Ishikawa (cell line): ENCODE results near the gene MBTPS2.

ENCODE experiments used
- CEBPB ChIP-seq: IDR thresholded peaks from 2 replicates; pipeline ENCODE4 v1.6.1; 2012
- CREB1 ChIP-seq: IDR thresholded peaks from 2 replicates; pipeline ENCODE4 v1.6.1; 2012; ENCODE audit warnings: low read depth
- EGR1 ChIP-seq: IDR thresholded peaks from 2 replicates; pipeline ENCODE4 v1.6.1; 2012
- EP300 ChIP-seq: IDR thresholded peaks from 2 replicates; pipeline ENCODE4 v1.6.1; 2012; ENCODE audit warnings: borderline replicate concordance
- FOXM1 ChIP-seq: IDR thresholded peaks from 2 replicates; pipeline ENCODE4 v1.6.1; 2012; ENCODE audit warnings: low read depth, borderline replicate concordance
- NFIC ChIP-seq: IDR thresholded peaks from 2 replicates; pipeline ENCODE4 v1.6.1; 2012
- RAD21 ChIP-seq: IDR thresholded peaks from 2 replicates; pipeline ENCODE4 v1.6.1; 2012; ENCODE audit warnings: low read depth
- TAF1 ChIP-seq: IDR thresholded peaks from 2 replicates; pipeline ENCODE4 v1.6.1; 2012; ENCODE audit warnings: low read depth, mild to moderate bottlenecking
- TCF12 ChIP-seq: IDR thresholded peaks from 2 replicates; pipeline ENCODE4 v1.6.1; 2012; ENCODE audit warnings: low read depth
- TEAD4 ChIP-seq: IDR thresholded peaks from 2 replicates; pipeline ENCODE4 v1.6.1; 2012
- YY1 ChIP-seq: IDR thresholded peaks from 2 replicates; pipeline ENCODE4 v1.6.1; 2012; ENCODE audit warnings: low read depth
- ZBTB7A ChIP-seq: IDR thresholded peaks from 2 replicates; pipeline ENCODE4 v1.6.1; 2012; ENCODE audit warnings: low read depth
- TF ChIP-seq, protein P1 (sequence below): IDR thresholded peaks from 2 replicates; pipeline ENCODE4 v1.6.1; 2012
- TF ChIP-seq, protein P2 (sequence below): IDR thresholded peaks from 2 replicates; pipeline ENCODE4 v1.6.1; 2012
- TF ChIP-seq, protein P3 (sequence below): IDR thresholded peaks from 2 replicates; pipeline ENCODE4 v1.6.1; 2012; ENCODE audit warnings: low read depth, mild to moderate bottlenecking

The MBTPS2 gene

DNA sequence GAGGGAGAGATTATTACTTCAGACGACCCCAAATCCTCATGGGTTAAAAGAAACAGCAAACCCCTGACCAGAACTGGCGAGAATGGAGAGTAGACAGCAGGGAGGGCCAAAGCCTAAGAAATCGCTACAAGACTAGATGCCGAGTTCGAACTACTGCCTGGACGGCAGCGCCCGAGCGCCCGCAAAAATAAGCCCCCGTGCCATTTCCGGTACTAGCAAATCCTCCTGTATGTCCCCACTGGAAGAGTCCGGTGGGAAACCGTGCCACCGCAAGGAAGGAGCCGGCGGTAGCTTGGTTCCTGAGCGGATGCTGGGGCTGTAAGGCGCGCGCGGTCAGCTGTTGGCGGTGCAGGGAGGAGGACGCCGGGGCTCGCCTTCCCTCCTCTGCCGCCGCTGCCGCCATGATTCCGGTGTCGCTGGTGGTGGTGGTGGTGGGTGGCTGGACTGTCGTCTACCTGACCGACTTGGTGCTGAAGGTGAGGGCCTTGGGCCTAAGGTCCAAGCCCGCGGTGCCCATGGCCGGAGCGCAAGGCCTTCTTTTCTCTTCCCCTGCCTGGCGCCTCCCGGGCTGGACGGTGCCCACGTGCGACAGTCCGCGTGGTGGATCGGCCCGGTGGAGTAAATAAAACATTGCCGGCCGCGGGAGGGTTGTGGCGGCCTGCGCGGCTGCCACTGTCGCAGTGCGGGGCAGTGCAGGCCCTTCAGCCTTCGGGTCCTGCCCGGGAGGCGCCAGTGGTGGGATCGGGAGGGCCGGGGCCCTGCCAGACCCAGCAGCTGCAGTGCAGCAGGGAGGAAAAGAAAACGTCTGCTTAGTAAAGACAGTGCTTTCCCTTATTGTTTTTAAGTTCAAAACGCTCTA, at the start of gene MBTPS2:
MBTPS2 (plus strand) TSS at position 284 of the 859 bp plus-strand sequence; CDS start at position 402, 118 bp downstream.
- TF ChIP-seq CEBPB (no peak), YY1 (peak; percentile 63), TCF12 (peak; percentile 49; the same call in 1 of the 2 replicates), TEAD4 (0 out of 2 replicates have a peak, but pooled peaks have one; percentile 24), EGR1 (no peak), TAF1 (peak; percentile 100), RAD21 (peak; percentile 40)
- TF ChIP-seq, protein P1, sequence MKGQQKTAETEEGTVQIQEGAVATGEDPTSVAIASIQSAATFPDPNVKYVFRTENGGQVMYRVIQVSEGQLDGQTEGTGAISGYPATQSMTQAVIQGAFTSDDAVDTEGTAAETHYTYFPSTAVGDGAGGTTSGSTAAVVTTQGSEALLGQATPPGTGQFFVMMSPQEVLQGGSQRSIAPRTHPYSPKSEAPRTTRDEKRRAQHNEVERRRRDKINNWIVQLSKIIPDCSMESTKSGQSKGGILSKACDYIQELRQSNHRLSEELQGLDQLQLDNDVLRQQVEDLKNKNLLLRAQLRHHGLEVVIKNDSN: peak; percentile 56
- TF ChIP-seq, protein P2, sequence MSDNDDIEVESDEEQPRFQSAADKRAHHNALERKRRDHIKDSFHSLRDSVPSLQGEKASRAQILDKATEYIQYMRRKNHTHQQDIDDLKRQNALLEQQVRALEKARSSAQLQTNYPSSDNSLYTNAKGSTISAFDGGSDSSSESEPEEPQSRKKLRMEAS: peak; percentile 63

DNA sequence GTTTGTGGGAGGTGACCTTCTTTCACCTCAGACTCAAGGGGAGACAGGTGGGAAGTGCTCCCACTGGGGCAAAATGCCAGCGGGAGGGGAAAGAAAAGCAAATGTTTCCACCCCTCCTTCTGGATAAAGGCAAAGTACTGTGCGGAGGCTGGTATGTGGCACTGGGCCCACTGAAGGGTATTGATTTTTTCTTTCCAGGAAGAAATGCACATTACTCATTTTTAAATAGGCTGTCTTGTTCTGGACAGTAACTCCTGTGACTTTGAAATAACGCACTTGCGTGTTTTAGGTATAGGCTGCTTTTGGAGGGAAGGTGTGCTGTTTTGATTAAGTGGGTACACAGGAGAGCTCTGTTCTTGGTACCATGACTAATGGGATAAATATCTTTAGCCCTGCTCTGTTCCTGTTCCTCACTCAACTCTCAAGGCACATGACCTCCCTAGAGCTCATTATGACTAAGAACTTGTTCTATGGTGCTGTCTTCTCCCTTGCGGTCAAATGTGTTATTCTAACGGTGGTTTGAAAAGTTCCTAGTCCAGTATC, 40.7 kb upstream of the MBTPS2 start:
- no peak for TF ChIP-seq ZBTB7A
- TF ChIP-seq, protein P1: 0 out of 2 replicates have a peak, but pooled peaks have one; percentile 32

DNA sequence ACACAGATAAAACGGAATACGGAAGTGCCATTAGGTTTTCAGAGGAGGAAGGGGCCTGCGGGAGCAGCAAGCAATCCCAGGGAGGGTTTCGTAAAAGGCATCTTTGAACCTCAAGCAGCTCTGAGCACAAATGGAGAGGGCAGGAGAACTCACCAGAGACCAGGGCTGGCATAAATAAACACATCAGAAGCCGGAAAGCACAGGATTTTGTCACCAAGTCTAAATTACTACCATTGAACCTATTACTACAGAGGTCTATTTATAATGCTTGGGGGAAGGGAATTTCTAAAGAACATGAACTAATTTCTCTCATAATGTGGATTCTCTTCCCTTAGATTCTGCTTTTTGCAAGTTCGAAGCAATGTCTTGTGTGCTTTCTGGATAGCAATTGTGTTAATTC, 39.6 kb upstream of the MBTPS2 start:
- TF ChIP-seq EP300: no peak
- no peak for TF ChIP-seq NFIC
- TF ChIP-seq CREB1: no peak
- TF ChIP-seq, protein P3, sequence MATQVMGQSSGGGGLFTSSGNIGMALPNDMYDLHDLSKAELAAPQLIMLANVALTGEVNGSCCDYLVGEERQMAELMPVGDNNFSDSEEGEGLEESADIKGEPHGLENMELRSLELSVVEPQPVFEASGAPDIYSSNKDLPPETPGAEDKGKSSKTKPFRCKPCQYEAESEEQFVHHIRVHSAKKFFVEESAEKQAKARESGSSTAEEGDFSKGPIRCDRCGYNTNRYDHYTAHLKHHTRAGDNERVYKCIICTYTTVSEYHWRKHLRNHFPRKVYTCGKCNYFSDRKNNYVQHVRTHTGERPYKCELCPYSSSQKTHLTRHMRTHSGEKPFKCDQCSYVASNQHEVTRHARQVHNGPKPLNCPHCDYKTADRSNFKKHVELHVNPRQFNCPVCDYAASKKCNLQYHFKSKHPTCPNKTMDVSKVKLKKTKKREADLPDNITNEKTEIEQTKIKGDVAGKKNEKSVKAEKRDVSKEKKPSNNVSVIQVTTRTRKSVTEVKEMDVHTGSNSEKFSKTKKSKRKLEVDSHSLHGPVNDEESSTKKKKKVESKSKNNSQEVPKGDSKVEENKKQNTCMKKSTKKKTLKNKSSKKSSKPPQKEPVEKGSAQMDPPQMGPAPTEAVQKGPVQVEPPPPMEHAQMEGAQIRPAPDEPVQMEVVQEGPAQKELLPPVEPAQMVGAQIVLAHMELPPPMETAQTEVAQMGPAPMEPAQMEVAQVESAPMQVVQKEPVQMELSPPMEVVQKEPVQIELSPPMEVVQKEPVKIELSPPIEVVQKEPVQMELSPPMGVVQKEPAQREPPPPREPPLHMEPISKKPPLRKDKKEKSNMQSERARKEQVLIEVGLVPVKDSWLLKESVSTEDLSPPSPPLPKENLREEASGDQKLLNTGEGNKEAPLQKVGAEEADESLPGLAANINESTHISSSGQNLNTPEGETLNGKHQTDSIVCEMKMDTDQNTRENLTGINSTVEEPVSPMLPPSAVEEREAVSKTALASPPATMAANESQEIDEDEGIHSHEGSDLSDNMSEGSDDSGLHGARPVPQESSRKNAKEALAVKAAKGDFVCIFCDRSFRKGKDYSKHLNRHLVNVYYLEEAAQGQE: no peak
- TF ChIP-seq EGR1: no peak
- TF ChIP-seq FOXM1: no peak
- TF ChIP-seq, protein P2: no peak
- no peak for TF ChIP-seq TCF12
- TF ChIP-seq, protein P1: no peak
- no peak for TF ChIP-seq CEBPB
- no peak for TF ChIP-seq YY1
- TF ChIP-seq TAF1: no peak
- no peak for TF ChIP-seq ZBTB7A
- no peak for TF ChIP-seq TEAD4
- no peak for TF ChIP-seq RAD21

DNA sequence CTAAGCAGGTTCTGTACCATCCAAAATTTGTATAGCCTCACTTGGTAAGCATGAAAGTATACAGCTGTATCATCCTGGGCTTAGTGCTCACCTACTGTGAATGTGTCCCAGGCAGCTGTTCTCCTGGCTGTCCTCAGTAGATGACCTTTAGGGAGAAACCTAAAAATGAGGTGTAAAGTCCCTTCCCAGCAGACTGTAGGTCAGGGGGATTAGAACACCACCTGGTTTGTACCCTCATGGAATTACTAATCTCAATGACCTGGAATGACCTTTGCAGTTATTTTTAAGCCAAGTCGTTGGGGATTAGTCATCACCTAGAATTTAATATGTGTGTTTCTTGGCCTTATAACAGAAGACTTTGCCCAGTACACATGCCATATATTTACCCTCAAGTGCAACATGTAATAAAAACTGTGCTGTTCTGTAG, 39.1 kb upstream of the MBTPS2 start:
- TF ChIP-seq EGR1 (no peak), RAD21 (no peak), NFIC (no peak), EP300 (no peak)
- TF ChIP-seq, protein P3: no peak

DNA sequence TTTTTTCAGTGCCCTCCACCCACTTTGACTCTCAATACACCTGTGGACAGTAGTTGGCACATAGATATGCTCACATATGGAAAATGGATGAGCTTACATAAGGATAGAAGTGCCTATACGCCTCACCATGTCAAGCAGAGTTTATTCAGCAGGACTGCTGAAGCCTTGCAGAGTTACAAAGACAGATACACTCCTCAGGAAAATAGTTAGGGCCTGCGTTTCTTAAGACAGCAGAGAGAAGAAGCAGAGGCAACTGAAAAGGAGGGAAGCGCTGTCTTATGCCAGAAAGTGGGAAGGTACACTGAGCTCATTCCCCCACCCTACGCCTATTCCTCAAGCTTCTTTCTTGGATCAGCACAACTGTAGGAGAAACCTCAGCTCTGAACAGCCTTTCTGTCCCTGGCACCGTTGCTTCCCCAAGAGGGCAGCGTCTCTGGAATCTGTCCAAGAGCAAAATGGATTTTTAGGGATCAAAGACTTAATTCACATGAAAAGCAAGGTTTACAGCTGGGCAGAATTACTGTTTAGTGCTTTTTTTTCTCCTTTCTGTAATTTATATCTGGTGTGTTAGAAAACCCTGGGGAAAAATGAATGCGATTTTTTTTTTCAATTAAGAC, 37.3 kb upstream of the MBTPS2 start:
- TF ChIP-seq ZBTB7A (no peak), FOXM1 (no peak), RAD21 (no peak)
- TF ChIP-seq, protein P1: no peak
